Panc1 (cell line): ENCODE measurements around the gene CLIP4.
"Not testable (repeated sequence)": the region's sequence is repeated elsewhere in the genome, so short reads cannot be mapped to it uniquely, and the experiment has no call there.

Experiments
- POLR2AphosphoS5 ChIP-seq: IDR thresholded peaks from 2 replicates; pipeline ENCODE4 v1.6.1; 2012; ENCODE audit warnings: mild to moderate bottlenecking, low read depth, low read length, moderate library complexity
- TF ChIP-seq, protein P1 (sequence below): fragments of 450-650 bp; IDR thresholded peaks from 2 replicates; pipeline ENCODE4 v1.5.1; 2017; ENCODE audit warnings: mild to moderate bottlenecking

DNA sequence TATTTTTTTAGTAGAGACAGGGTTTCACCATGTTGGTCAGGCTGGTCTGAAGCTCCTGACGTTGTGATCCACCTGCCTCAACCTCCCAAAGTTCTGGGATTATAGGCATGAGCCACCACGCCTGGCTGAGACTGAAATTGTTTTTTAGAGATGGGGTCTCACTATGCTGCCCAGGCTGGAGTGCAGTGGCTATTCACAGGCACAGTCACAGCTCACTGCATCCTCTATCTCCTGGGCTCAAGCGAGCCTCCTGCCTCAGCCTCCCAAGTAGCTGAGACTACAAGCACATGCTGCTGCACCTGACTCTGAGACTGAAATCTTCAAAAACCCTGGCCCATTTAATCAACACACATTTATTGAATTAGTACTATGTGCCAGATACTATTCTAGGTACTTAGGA lies 7.7 kb upstream of the CLIP4 start:
- not testable (repeated sequence) for TF ChIP-seq POLR2AphosphoS5
- TF ChIP-seq, protein P1, sequence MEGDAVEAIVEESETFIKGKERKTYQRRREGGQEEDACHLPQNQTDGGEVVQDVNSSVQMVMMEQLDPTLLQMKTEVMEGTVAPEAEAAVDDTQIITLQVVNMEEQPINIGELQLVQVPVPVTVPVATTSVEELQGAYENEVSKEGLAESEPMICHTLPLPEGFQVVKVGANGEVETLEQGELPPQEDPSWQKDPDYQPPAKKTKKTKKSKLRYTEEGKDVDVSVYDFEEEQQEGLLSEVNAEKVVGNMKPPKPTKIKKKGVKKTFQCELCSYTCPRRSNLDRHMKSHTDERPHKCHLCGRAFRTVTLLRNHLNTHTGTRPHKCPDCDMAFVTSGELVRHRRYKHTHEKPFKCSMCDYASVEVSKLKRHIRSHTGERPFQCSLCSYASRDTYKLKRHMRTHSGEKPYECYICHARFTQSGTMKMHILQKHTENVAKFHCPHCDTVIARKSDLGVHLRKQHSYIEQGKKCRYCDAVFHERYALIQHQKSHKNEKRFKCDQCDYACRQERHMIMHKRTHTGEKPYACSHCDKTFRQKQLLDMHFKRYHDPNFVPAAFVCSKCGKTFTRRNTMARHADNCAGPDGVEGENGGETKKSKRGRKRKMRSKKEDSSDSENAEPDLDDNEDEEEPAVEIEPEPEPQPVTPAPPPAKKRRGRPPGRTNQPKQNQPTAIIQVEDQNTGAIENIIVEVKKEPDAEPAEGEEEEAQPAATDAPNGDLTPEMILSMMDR = not testable (repeated sequence)
